Gastrocnemius medialis (tissue), 4 donors: Measurements from ENCODE around the gene DVL1. TPM values are rescaled to one million over a fixed set of nuclear protein-coding genes. Genes with fewer than 3 reads are reported as not detected.

ENCODE experiments used
- ATAC-seq, 2 donors: fragments of 150-250 bp; one replicate each; pipeline ENCODE4 v1.9.1; 2016
- DNase-seq, 2 donors: peaks; one replicate each; pipeline ENCODE4 v3.0.0-alpha.2; 2019
- H3K27ac ChIP-seq, 4 donors: fragments of 200-600 bp; sonication (generic); 1 replicate in 1 of 4; 2 replicates in 3 of 4; pipeline ENCODE4 v1.5.1; 2016 to 2018; ENCODE audit warnings: mild to moderate bottlenecking in 2 of 4, moderate library complexity in 1 of 4
- H3K27me3 ChIP-seq, 3 donors: fragments of 200-600 bp; sonication (generic) in 2 of 3; 1 replicate in 1 of 3; 2 replicates in 2 of 3; pipeline versions ENCODE4 v1.5.1 to v1.6.0; 2016 to 2019; ENCODE audit warnings: mild to moderate bottlenecking in 1 of 3, moderate library complexity in 1 of 3
- H3K36me3 ChIP-seq, 2 donors: fragments of 200-600 bp; sonication (generic) in 1 of 2; one replicate each; pipeline ENCODE4 v1.5.1; 2017 to 2018
- H3K4me1 ChIP-seq, 2 donors: fragments of 200-600 bp; sonication (generic) in 1 of 2; one replicate each; pipeline ENCODE4 v1.5.1; 2016 to 2017; ENCODE audit warnings: mild to moderate bottlenecking in 2 of 2
- H3K4me3 ChIP-seq, 4 donors: fragments of 200-600 bp; sonication (generic) in 3 of 4; 1 replicate in 1 of 4; 2 replicates in 3 of 4; pipeline ENCODE4 v1.5.1; 2016 to 2019; ENCODE audit warnings: mild to moderate bottlenecking in 2 of 4
- H3K9me3 ChIP-seq, 3 donors: fragments of 200-600 bp; sonication (generic) in 2 of 3; 1 replicate in 1 of 3; 2 replicates in 2 of 3; pipeline ENCODE4 v1.5.1; 2016 to 2019
- POLR2A ChIP-seq, 2 donors: fragments of 450-650 bp; IDR thresholded peaks; one replicate each; pipeline ENCODE4 v1.6.1; 2017; ENCODE audit warnings: antibody characterized with exemption in 2 of 2, mild to moderate bottlenecking in 2 of 2, moderate library complexity in 2 of 2
- in situ Hi-C, 4 donors: fragments of 200-750 bp; cut with MboI; loops; one replicate each; pipeline versions ENCODE4 v1.15.0 to v1.8.0; 2017; ENCODE audit warnings: low sequenced_read_pairs in 4 of 4
- intact Hi-C: fragments of 100-400 bp; cut with DNase I; formaldehyde crosslinking; loops from one replicate; pipeline ENCODE4 v1.15.1; 2023; ENCODE audit warnings: low total_unique reads
- total RNA-seq, 4 donors: library from RNA; depleted of rRNA; stranded (reverse); fragments of >200 nt; gene quantifications; one replicate each; pipeline versions ENCODE4 v1.1.0 to v1.2.3, GENCODE V29; 2016
- TF ChIP-seq, protein P1 (sequence below), 5 experiments: fragments of 450-650 bp in 3 of 5; fragments of 200-600 bp in 2 of 5; sonication (generic) in 2 of 5; IDR thresholded peaks in 4 of 5; conservative IDR thresholded peaks in 1 of 5; 1 replicate in 4 of 5; 2 replicates in 1 of 5; pipeline ENCODE4 v1.5.1; 2016 to 2019; ENCODE audit warnings: antibody characterized with exemption in 5 of 5, mild to moderate bottlenecking in 3 of 5, moderate library complexity in 3 of 5

DVL1 gene
- total RNA-seq, 4 donors from 2014 or later = 196 to 311 (median 258) TPM

DNA sequence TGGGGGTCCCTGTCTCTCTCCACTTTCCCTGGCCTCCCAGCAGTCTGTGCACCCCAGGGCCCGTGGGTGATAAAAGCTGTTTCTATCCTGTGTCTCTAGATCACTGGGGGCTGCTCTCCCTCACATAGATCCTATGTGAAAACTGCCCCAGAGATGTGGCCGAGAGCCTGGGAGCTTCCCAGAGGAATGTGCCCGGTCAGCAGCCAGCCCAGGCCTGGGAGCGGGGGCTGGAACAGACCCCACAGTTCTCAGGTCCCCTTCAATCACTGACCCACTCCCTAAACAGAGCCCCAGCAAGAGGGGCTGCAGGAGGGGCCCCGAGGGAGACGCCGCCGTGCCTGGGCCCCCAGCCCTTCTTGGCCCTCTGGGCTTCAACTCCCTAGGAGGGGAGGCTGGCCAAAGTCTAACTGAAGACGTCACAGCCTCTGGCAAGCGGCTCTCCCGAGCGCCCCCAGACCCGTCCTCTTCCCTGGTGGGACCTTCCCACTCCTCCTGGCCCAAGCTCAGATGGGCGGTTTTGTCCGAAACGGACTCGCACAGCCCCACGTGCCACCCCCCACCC, 8.7 kb upstream of the DVL1 start:
- peak overlapping the region; percentile 65 to 80 (median 72) for H3K27ac ChIP-seq
- TF ChIP-seq POLR2A (IDR thresholded peaks at IDR 0.05) = no peak
- TF ChIP-seq, protein P1, sequence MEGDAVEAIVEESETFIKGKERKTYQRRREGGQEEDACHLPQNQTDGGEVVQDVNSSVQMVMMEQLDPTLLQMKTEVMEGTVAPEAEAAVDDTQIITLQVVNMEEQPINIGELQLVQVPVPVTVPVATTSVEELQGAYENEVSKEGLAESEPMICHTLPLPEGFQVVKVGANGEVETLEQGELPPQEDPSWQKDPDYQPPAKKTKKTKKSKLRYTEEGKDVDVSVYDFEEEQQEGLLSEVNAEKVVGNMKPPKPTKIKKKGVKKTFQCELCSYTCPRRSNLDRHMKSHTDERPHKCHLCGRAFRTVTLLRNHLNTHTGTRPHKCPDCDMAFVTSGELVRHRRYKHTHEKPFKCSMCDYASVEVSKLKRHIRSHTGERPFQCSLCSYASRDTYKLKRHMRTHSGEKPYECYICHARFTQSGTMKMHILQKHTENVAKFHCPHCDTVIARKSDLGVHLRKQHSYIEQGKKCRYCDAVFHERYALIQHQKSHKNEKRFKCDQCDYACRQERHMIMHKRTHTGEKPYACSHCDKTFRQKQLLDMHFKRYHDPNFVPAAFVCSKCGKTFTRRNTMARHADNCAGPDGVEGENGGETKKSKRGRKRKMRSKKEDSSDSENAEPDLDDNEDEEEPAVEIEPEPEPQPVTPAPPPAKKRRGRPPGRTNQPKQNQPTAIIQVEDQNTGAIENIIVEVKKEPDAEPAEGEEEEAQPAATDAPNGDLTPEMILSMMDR (IDR thresholded peaks at IDR 0.05 in 4 of 5, conservative IDR thresholded peaks at IDR 0.05 in 1 of 5) = no peak
- H3K4me3 ChIP-seq = peak overlapping the region; percentile 32 to 54 (median 50)
- intact Hi-C loops = no loop called here
- H3K4me1 ChIP-seq = peaks cover 16 to 46% of the 10 kb centered on the region in 2 donors
- DNase-seq (no peak), ATAC-seq (no peak)
- no peaks in the 10 kb centered on the region for H3K36me3 ChIP-seq
- H3K27me3 ChIP-seq = peaks cover 29 to 46% (median 44%) of the 10 kb centered on the region in 3 donors
- H3K9me3 ChIP-seq = no peaks in the 10 kb centered on the region
- in situ Hi-C loops = no loop called here

DNA sequence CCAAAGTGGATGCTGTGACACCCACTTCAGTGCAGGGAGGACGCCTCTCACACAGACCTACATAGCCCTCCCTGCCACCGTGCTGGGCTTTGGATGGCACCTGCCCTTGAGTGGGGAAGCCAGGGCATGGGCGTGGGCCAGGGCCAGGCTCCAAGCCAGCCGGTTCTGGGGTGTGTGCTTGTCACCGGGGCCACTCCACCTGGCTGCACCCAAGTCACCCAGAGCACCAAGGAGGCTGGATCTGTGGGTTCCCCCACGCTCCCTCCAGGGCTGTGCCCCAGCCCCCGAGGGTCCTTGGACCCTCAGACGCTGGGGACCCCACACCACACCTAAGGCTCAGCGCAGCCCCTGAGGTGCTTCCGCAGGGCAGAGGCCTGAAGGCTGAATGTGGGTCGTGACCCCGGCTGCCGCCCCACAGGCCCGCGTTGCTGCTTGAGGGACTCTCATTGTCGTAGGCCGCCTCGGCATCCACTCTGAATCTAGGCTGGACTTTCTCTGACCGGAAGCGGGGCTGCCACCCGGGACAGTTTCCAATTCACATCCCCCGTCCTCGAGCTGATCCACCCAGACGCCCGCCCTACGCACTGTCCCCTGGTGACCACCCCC, 7.7 kb upstream of the DVL1 start:
- DNase-seq = peak in 1 of 2 donors; percentile 16
- H3K27ac ChIP-seq = peak overlapping the region; percentile 65 to 80 (median 72)
- in situ Hi-C loops = no loop called here

DNA sequence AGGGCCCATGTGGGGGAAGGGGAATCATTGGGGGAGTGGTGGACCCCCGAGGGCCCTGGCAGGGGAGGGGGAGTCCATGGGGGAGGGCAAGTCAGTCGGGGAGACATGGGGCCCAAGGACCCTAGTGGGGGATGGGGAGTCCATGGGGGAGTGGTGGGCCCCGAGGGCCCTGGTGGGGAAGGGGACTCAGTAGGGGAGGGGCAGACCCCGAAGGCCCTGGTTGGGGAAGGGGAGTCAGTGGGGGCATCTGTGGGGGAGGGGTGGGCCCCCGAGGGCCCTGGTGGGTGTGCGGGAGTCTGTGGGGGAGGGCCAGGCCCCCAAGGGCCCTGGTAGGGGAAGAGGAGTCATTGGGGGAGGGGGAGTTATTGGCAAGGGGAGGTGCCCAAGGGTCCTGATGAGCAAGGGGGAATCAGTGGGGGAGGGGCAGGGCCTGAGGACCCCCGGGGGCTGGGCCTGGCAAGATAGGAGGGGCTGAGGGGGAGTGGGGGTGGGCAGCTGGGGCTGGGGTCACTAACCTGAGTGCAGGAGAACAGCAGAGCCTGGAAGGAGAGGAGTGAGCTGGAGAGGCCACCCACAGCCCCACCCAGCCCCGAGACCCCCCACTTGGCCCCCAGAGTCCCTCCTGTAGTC, 7.1 kb upstream of the DVL1 start:
- peak overlapping the region; percentile 65 to 80 (median 72) for H3K27ac ChIP-seq
- intact Hi-C loops (no loop called here), in situ Hi-C loops (no loop called here)
- DNase-seq (peak in 1 of 2 donors; percentile 19), ATAC-seq (no peak)
- H3K9me3 ChIP-seq = no peaks in the 10 kb centered on the region
- no peaks in the 10 kb centered on the region for H3K36me3 ChIP-seq
- H3K27me3 ChIP-seq = peaks cover 21 to 44% (median 37%) of the 10 kb centered on the region in 3 donors
- peak overlapping the region in 2 of 4 donors; percentile 47 to 54 for H3K4me3 ChIP-seq
- H3K4me1 ChIP-seq = peaks cover 21 to 48% of the 10 kb centered on the region in 2 donors
- TF ChIP-seq, protein P1 (IDR thresholded peaks at IDR 0.05 in 4 of 5, conservative IDR thresholded peaks at IDR 0.05 in 1 of 5) = no peak
- no peak for TF ChIP-seq POLR2A (IDR thresholded peaks at IDR 0.05)

More for the DNA sequence above, 7.7 kb upstream of the DVL1 start:
- intact Hi-C loops = no loop called here
- no peak for ATAC-seq
- Histone ChIP-seq H3K36me3 (no peaks in the 10 kb centered on the region), H3K27me3 (peaks cover 25 to 44% (median 43%) of the 10 kb centered on the region in 3 donors), H3K9me3 (no peaks in the 10 kb centered on the region), H3K4me3 (peak overlapping the region; percentile 32 to 54 (median 50)), H3K4me1 (peaks cover 21 to 50% of the 10 kb centered on the region in 2 donors)
- TF ChIP-seq, protein P1 (IDR thresholded peaks at IDR 0.05 in 4 of 5, conservative IDR thresholded peaks at IDR 0.05 in 1 of 5) = no peak
- no peak for TF ChIP-seq POLR2A (IDR thresholded peaks at IDR 0.05)

DNA sequence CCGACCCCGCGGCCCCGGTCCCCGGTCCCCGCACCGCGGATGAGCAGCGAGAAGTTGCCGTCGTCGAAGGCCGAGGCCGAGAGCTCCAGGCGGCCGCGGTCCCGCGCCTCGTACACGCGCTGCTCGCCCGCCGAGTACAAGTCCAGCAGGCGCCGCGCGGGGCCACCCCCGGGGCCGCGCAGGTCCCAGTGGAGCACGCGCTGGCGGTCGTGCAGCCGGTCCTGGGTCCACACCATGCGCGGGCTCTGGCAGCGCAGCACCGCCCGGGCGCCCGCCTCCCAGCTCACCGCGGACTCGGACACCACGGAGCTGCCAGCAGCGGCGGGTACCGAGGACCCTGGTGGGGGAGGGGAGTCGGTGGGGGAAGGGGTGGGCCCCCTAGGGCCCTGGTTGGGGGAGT, 6.2 kb upstream of the DVL1 start:
- in situ Hi-C loops (no loop called here), intact Hi-C loops (no loop called here)
- ATAC-seq = no peak
- TF ChIP-seq, protein P1 (IDR thresholded peaks at IDR 0.05 in 4 of 5, conservative IDR thresholded peaks at IDR 0.05 in 1 of 5) = no peak
- no peak for TF ChIP-seq POLR2A (IDR thresholded peaks at IDR 0.05)
- Histone ChIP-seq H3K36me3 (no peaks in the 10 kb centered on the region), H3K4me1 (peaks cover 13 to 43% of the 10 kb centered on the region in 2 donors), H3K4me3 (peak overlapping the region in 1 of 4 donors; percentile 20), H3K27me3 (peaks cover 13 to 37% (median 28%) of the 10 kb centered on the region in 3 donors), H3K9me3 (no peaks in the 10 kb centered on the region), H3K27ac (peak overlapping the region; percentile 2 to 80 (median 48))
- DNase-seq = no peak
